Endothelial cell of umbilical vein (primary cell): ENCODE measurements around the gene CFAP68. TPM values are rescaled to one million over a fixed set of nuclear protein-coding genes. Genes with fewer than 3 reads are reported as not detected.

Experiments used
- BruUV-seq: library from RNA; stranded (reverse); fragments of 400-500 nt; replicated peaks from 2 replicates; lab custom pipeline; 2021; lab: Mats Ljungman, UMichigan
- CTCF ChIA-PET: fragments of 300-600, 350-600 bp; sonication (Branson Sonifier 250); formaldehyde crosslinking; loops from one replicate; lab custom pipeline; 2021; ENCODE audit warnings: antibody characterized with exemption, inconsistent platforms; lab: Charles Lee
- POLR2A ChIA-PET: fragments of 300-600, 350-600 bp; sonication (Branson Sonifier 250); formaldehyde crosslinking; loops from one replicate; lab custom pipeline; 2021; ENCODE audit warnings: antibody characterized with exemption, inconsistent platforms; lab: Charles Lee
- DNase-seq: peaks from one replicate; pipeline ENCODE4 v3.0.0-alpha.2; 2011; ENCODE audit warnings: low read depth, low spot score
- FAIRE-seq: peaks from 2 replicates; lab custom pipeline; 2011; peaks lifted over from hg19 to GRCh38; lab: Jason Lieb, UNC
- H2AFZ ChIP-seq: 2 replicates; pipeline ENCODE4 v1.6.0; 2012; ENCODE audit warnings: low read depth, low read length, control low read depth, inconsistent platforms
- H3K27ac ChIP-seq: 2 replicates; pipeline ENCODE4 v1.5.1; 2011; ENCODE audit warnings: low read depth, mild to moderate bottlenecking, control low read depth, low read length, moderate library complexity; ENCODE audit not compliant: insufficient read depth
- H3K27me3 ChIP-seq, 2 experiments: 2 replicates each; pipeline versions ENCODE4 v1.6.0 to v1.6.1; 2011; ENCODE audit warnings: low read length in 2 of 2, mixed read lengths in 1 of 2; ENCODE audit not compliant: control insufficient read depth in 2 of 2, insufficient read depth in 2 of 2
- H3K36me3 ChIP-seq, 2 experiments: 2 replicates in 1 of 2; 3 replicates in 1 of 2; pipeline ENCODE4 v1.5.1; 2011; ENCODE audit warnings: low read length in 2 of 2, mild to moderate bottlenecking in 1 of 2, moderate library complexity in 1 of 2; ENCODE audit not compliant: control insufficient read depth in 2 of 2, insufficient read depth in 2 of 2; ENCODE audit errors: extremely low read depth in 1 of 2
- H3K4me1 ChIP-seq: 3 replicates; pipeline ENCODE4 v1.5.1; 2011; ENCODE audit warnings: mild to moderate bottlenecking, low read length; ENCODE audit not compliant: control insufficient read depth, insufficient read depth; ENCODE audit errors: extremely low read depth
- H3K4me2 ChIP-seq: 2 replicates; pipeline ENCODE4 v1.6.1; 2011; ENCODE audit warnings: low read length, control low read depth, mixed read lengths; ENCODE audit not compliant: insufficient read depth
- H3K4me3 ChIP-seq, 3 experiments: fragments of 200-600 bp in 1 of 3; sonication (generic), shearing (Covaris generic) in 1 of 3; replicated peaks in 1 of 3; 2 replicates each; pipeline ENCODE4 v1.5.1; 2011 to 2016; ENCODE audit warnings: control low read depth in 3 of 3, low read length in 3 of 3, mild to moderate bottlenecking in 2 of 3, inconsistent platforms in 1 of 3, low read depth in 1 of 3, moderate library complexity in 1 of 3; ENCODE audit not compliant: insufficient read depth in 1 of 3
- H3K79me2 ChIP-seq: 2 replicates; pipeline ENCODE4 v1.6.0; 2012; ENCODE audit warnings: low read length, inconsistent platforms; ENCODE audit not compliant: control insufficient read depth, insufficient read depth
- H3K9ac ChIP-seq: replicated peaks from 2 replicates; pipeline ENCODE3; 2011; ENCODE audit warnings: low read length, control low read depth; ENCODE audit not compliant: insufficient read depth; ENCODE audit errors: extremely low read depth
- H3K9me1 ChIP-seq: replicated peaks from 3 replicates; pipeline ENCODE4 v1.6.0; 2011; ENCODE audit warnings: mild to moderate bottlenecking, low read length; ENCODE audit not compliant: control insufficient read depth, insufficient read depth; ENCODE audit errors: extremely low read depth
- H3K9me3 ChIP-seq: replicated peaks from 2 replicates; pipeline ENCODE4 v1.5.1; 2012; ENCODE audit warnings: low read length, inconsistent platforms; ENCODE audit not compliant: control insufficient read depth, insufficient read depth
- H4K20me1 ChIP-seq: replicated peaks from 2 replicates; pipeline ENCODE3; 2011; ENCODE audit warnings: mild to moderate bottlenecking, low read length; ENCODE audit not compliant: control insufficient read depth, insufficient read depth; ENCODE audit errors: extremely low read depth
- EZH2 ChIP-seq: IDR thresholded peaks from 2 replicates; pipeline ENCODE4 v1.6.1; 2012; ENCODE audit warnings: borderline replicate concordance, low read depth, mild to moderate bottlenecking, moderate library complexity, low read length, inconsistent platforms; ENCODE audit not compliant: severe bottlenecking
- FOS ChIP-seq: IDR thresholded peaks from 2 replicates; pipeline ENCODE4 v1.6.1; 2011; ENCODE audit warnings: mild to moderate bottlenecking, low read length, moderate library complexity, borderline replicate concordance; ENCODE audit not compliant: insufficient read depth
- GATA2 ChIP-seq: IDR thresholded peaks from 2 replicates; pipeline ENCODE4 v1.7.0; 2011; ENCODE audit warnings: low read depth, mild to moderate bottlenecking, moderate library complexity, mixed read lengths, low read length; ENCODE audit not compliant: insufficient read length, insufficient read depth
- JUN ChIP-seq: IDR thresholded peaks from 2 replicates; pipeline ENCODE4 v1.6.1; 2011; ENCODE audit warnings: borderline replicate concordance, low read depth; ENCODE audit not compliant: insufficient read length, insufficient read depth
- MYC ChIP-seq: IDR thresholded peaks from one replicate; pipeline ENCODE4 v1.6.1; 2011; ENCODE audit warnings: mild to moderate bottlenecking, low read depth, low read length
- POLR2A ChIP-seq: IDR thresholded peaks from 2 replicates; pipeline ENCODE4 v1.6.1; 2012; ENCODE audit warnings: low read depth, mild to moderate bottlenecking, control low read depth, low read length
- POLR2AphosphoS5 ChIP-seq: IDR thresholded peaks from 2 replicates; pipeline ENCODE4 v1.6.1; 2012; ENCODE audit warnings: low read depth, mild to moderate bottlenecking, control low read depth, low read length, moderate library complexity; ENCODE audit not compliant: insufficient read depth
- dilution Hi-C: fragments of 300-500 bp; cut with MboI; formaldehyde crosslinking; loops from one replicate; pipeline ENCODE4 v1.15.0; 2019; ENCODE audit warnings: low sequenced_read_pairs; ENCODE audit not compliant: extremely low pct_ligation_motif_present
- intact Hi-C: fragments of 100-400 bp; cut with micrococcal nuclease; formaldehyde crosslinking; loops from one replicate; pipeline ENCODE4 v1.10.0; 2022
- polyA plus RNA-seq, 4 experiments: library from polyadenylated mRNA; depleted of rRNA in 3 of 4; stranded (reverse) in 3 of 4; unstranded in 1 of 4; fragments of >200 nt; gene quantifications; 2 replicates each; pipeline versions ENCODE4 v1.2.1 to v1.2.3, GENCODE V29; 2011 to 2012; ENCODE audit warnings: missing spikeins in 1 of 4
- total RNA-seq: library from RNA; stranded (reverse); gene quantifications from 2 replicates; pipeline ENCODE4 v1.2.3, GENCODE V29; 2021
- TF ChIP-seq, protein P1 (sequence below): IDR thresholded peaks from 2 replicates; pipeline ENCODE4 v1.6.1; 2011; ENCODE audit not compliant: insufficient read depth, insufficient read length
- TF ChIP-seq, protein P2 (sequence below), 2 donors: IDR thresholded peaks; 1 replicate in 1 of 2; 2 replicates in 1 of 2; pipeline ENCODE4 v1.5.1; 2011; ENCODE audit warnings: low read length in 2 of 2, mild to moderate bottlenecking in 2 of 2, moderate library complexity in 2 of 2, control low read depth in 1 of 2, inconsistent platforms in 1 of 2, low read depth in 1 of 2; ENCODE audit not compliant: insufficient read depth in 1 of 2; ENCODE audit errors: extremely low read depth in 1 of 2

CFAP68 gene
- total and polyA plus RNA-seq, 2 donors (not counting 3 experiments of a cell fraction or from before 2014, with no cell fraction given): 7.4 to 10.6 TPM

DNA sequence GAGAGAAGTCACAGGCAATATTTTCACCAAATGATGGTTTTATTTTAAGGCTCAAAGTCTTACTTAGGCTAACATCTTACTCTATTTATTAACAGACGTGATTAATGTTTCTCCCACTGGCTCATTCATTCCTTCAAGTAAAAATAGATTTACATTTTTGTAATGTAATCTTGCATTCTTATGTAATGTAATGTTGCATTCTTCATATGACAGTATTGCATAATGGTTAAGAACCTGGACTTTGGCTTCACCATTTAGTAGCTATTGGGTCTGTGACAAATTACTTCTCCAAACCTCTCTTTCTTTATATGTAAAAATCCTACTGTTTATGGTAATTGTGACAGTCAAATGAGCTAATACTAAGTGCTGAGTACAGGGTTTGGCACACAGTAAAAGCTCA lies 54.5 kb downstream of the CFAP68 start:
- Histone ChIP-seq H3K36me3 (no peaks in the 10 kb centered on the region), H3K4me3 (no peak overlapping the region), H3K9ac (no peak overlapping the region), H3K79me2 (peaks cover 8% of the 10 kb centered on the region), H3K4me1 (peaks cover 24% of the 10 kb centered on the region), H3K9me3 (no peaks in the 10 kb centered on the region), H3K27me3 (no peaks in the 10 kb centered on the region), H2AFZ (no peak overlapping the region), H3K4me2 (no peak overlapping the region), H4K20me1 (no peaks in the 10 kb centered on the region), H3K9me1 (no peaks in the 10 kb centered on the region), H3K27ac (no peak overlapping the region)
- ChIA-PET CTCF (interaction anchor here (1.0 to 8.7 kb wide), 3 partner anchors 11 to 63 kb away, joined by 3 to 407 read pairs (median 4); no protein-coding TSS in a partner anchor), POLR2A (no interaction called here)
- intact Hi-C loops: no loop called here
- FAIRE-seq: no peak
- dilution Hi-C loops: no loop called here
- no TSS peak for BruUV-seq
- TF ChIP-seq, protein P1, sequence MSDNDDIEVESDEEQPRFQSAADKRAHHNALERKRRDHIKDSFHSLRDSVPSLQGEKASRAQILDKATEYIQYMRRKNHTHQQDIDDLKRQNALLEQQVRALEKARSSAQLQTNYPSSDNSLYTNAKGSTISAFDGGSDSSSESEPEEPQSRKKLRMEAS: no peak
- TF ChIP-seq POLR2AphosphoS5 (no peak), GATA2 (no peak), EZH2 (no peak), MYC (no peak), FOS (no peak), JUN (no peak), POLR2A (no peak)
- TF ChIP-seq, protein P2, sequence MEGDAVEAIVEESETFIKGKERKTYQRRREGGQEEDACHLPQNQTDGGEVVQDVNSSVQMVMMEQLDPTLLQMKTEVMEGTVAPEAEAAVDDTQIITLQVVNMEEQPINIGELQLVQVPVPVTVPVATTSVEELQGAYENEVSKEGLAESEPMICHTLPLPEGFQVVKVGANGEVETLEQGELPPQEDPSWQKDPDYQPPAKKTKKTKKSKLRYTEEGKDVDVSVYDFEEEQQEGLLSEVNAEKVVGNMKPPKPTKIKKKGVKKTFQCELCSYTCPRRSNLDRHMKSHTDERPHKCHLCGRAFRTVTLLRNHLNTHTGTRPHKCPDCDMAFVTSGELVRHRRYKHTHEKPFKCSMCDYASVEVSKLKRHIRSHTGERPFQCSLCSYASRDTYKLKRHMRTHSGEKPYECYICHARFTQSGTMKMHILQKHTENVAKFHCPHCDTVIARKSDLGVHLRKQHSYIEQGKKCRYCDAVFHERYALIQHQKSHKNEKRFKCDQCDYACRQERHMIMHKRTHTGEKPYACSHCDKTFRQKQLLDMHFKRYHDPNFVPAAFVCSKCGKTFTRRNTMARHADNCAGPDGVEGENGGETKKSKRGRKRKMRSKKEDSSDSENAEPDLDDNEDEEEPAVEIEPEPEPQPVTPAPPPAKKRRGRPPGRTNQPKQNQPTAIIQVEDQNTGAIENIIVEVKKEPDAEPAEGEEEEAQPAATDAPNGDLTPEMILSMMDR (IDR thresholded peaks at IDR 0.05; ENCODE audit: extremely low read depth in 1 of 2, insufficient read depth in 1 of 2, low read depth in 1 of 2, low read length in 2 of 2): no peak
- DNase-seq: no peak
